ENCODE data around the gene RNF215. TPM values are rescaled to one million over a fixed set of nuclear protein-coding genes. Genes with fewer than 3 reads are reported as not detected.
"Not testable (repeated sequence)": the region's sequence is repeated elsewhere in the genome, so short reads cannot be mapped to it uniquely, and the experiment has no call there.

RNF215 gene
- total RNA-seq, 1 donor, result 13.0 TPM

GRCh38 chr22:30413001-30413400 is 25.8 kb upstream of the RNF215 start:
- no peak overlapping the region for H3K4me3 ChIP-seq (ENCODE audit: low read depth, low read length)
- no peak for TF ChIP-seq CTCF (IDR thresholded peaks at IDR 0.05; ENCODE audit: insufficient read depth, low read length)
- no peak for DNase-seq (ENCODE audit: low read depth)

GRCh38 chr22:30411780-30412179 is 24.6 kb upstream of the RNF215 start:
- TF ChIP-seq CTCF (IDR thresholded peaks at IDR 0.05; ENCODE audit: insufficient read depth, low read length), result no peak
- no peak for DNase-seq (ENCODE audit: low read depth)
- no peak overlapping the region for H3K4me3 ChIP-seq (ENCODE audit: low read depth, low read length)

- no peak overlapping the region for H3K4me3 ChIP-seq (ENCODE audit: low read depth, low read length)
- DNase-seq (ENCODE audit: low read depth), result no peak
- no peak for TF ChIP-seq CTCF (IDR thresholded peaks at IDR 0.05; ENCODE audit: insufficient read depth, low read length)
These were observed 21.3 kb upstream of the RNF215 start for GRCh38 chr22:30408388-30409102.

GRCh38 chr22:30406400-30406799 is 19.2 kb upstream of the RNF215 start:
- TF ChIP-seq CTCF (IDR thresholded peaks at IDR 0.05; ENCODE audit: insufficient read depth, low read length), result no peak
- no peak overlapping the region for H3K4me3 ChIP-seq (ENCODE audit: low read depth, low read length)
- no peak for DNase-seq (ENCODE audit: low read depth)

GRCh38 chr22:30405731-30406130 is 18.5 kb upstream of the RNF215 start:
- no peak for TF ChIP-seq CTCF (IDR thresholded peaks at IDR 0.05; ENCODE audit: insufficient read depth, low read length)
- no peak overlapping the region for H3K4me3 ChIP-seq (ENCODE audit: low read depth, low read length)
- no peak for DNase-seq (ENCODE audit: low read depth)

- H3K4me3 ChIP-seq (ENCODE audit: low read depth, low read length), result no peak overlapping the region
- TF ChIP-seq CTCF (IDR thresholded peaks at IDR 0.05; ENCODE audit: insufficient read depth, low read length), result no peak
- DNase-seq (ENCODE audit: low read depth), result no peak
These were observed 17.1 kb upstream of the RNF215 start for GRCh38 chr22:30404307-30404706.

GRCh38 chr22:30402766-30403104 is 15.5 kb upstream of the RNF215 start:
- DNase-seq (ENCODE audit: low read depth); H3K4me3 ChIP-seq (ENCODE audit: low read depth, low read length): not testable (repeated sequence)

All from fibroblast of the aortic adventitia (primary cell).